ENCODE results near the gene TUBGCP4. TPM values are rescaled to one million over a fixed set of nuclear protein-coding genes. Genes with fewer than 3 reads are reported as not detected.
"Not testable (repeated sequence)": the region's sequence is repeated elsewhere in the genome, so short reads cannot be mapped to it uniquely, and the experiment has no call there.

Gene TUBGCP4
- total RNA-seq, 1 experiment from 2014 or later: 31.9 TPM

DNA sequence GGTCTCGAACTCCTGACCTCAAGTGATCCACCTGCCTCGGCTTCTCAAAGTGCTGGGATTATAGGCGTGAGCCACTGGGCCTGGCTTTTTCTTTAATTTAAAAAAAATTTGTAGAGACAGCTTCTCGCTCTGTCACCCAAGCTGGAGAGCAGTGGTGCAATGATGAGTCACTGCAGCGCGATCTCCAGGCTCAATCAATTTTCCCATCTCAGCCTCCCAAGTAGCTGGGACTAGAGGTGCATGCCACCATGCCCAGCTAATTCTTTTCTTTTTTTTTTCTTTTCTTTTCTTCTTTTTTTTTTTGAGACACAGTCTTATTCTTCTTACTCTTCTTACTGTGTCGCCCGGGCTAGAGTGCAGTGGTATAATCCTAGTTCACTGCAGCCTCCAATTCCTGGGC is 19.8 kb downstream of the TUBGCP4 start:
- Histone ChIP-seq H3K27me3 (ENCODE audit: control insufficient read depth, insufficient read depth, low read length) (no peaks in the 10 kb centered on the region), H3K4me1 (ENCODE audit: control insufficient read depth, insufficient read depth, low read length) (no peaks in the 10 kb centered on the region), H3K27ac (ENCODE audit: low read length) (no peak overlapping the region), H3K4me3 (ENCODE audit: low read depth in 2 of 2, low read length in 2 of 2) (no peak overlapping the region), H3K9me3 (ENCODE audit: control insufficient read depth, insufficient read depth, low read depth, low read length) (no peaks in the 10 kb centered on the region), H3K36me3 (ENCODE audit: control insufficient read depth, insufficient read depth, low read length) (peaks cover 11% of the 10 kb centered on the region)
- ChIA-PET CTCF (interaction anchor here (0.6 to 0.7 kb wide), 2 partner anchors 15 to 165 kb away, joined by 4 to 6 read pairs; no protein-coding TSS in a partner anchor), POLR2A (no interaction called here)
- in situ Hi-C loops (cut with HindIII; ENCODE audit: low pct_unique_long_range_greater_than_20kb, low sequenced_read_pairs) (no loop called here), intact Hi-C loops (cut with micrococcal nuclease; ENCODE audit: unreplicated experiment) (no loop called here)
- TF ChIP-seq SIN3A (IDR thresholded peaks at IDR 0.05; ENCODE audit: borderline replicate concordance, insufficient read depth, low read depth, low read length): no peak
- TF ChIP-seq POLR2AphosphoS5 (IDR thresholded peaks at IDR 0.05; ENCODE audit: low read depth, low read length): no peak
- TF ChIP-seq, protein P1, sequence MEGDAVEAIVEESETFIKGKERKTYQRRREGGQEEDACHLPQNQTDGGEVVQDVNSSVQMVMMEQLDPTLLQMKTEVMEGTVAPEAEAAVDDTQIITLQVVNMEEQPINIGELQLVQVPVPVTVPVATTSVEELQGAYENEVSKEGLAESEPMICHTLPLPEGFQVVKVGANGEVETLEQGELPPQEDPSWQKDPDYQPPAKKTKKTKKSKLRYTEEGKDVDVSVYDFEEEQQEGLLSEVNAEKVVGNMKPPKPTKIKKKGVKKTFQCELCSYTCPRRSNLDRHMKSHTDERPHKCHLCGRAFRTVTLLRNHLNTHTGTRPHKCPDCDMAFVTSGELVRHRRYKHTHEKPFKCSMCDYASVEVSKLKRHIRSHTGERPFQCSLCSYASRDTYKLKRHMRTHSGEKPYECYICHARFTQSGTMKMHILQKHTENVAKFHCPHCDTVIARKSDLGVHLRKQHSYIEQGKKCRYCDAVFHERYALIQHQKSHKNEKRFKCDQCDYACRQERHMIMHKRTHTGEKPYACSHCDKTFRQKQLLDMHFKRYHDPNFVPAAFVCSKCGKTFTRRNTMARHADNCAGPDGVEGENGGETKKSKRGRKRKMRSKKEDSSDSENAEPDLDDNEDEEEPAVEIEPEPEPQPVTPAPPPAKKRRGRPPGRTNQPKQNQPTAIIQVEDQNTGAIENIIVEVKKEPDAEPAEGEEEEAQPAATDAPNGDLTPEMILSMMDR (IDR thresholded peaks at IDR 0.05): no peak
- TF ChIP-seq, protein P2, sequence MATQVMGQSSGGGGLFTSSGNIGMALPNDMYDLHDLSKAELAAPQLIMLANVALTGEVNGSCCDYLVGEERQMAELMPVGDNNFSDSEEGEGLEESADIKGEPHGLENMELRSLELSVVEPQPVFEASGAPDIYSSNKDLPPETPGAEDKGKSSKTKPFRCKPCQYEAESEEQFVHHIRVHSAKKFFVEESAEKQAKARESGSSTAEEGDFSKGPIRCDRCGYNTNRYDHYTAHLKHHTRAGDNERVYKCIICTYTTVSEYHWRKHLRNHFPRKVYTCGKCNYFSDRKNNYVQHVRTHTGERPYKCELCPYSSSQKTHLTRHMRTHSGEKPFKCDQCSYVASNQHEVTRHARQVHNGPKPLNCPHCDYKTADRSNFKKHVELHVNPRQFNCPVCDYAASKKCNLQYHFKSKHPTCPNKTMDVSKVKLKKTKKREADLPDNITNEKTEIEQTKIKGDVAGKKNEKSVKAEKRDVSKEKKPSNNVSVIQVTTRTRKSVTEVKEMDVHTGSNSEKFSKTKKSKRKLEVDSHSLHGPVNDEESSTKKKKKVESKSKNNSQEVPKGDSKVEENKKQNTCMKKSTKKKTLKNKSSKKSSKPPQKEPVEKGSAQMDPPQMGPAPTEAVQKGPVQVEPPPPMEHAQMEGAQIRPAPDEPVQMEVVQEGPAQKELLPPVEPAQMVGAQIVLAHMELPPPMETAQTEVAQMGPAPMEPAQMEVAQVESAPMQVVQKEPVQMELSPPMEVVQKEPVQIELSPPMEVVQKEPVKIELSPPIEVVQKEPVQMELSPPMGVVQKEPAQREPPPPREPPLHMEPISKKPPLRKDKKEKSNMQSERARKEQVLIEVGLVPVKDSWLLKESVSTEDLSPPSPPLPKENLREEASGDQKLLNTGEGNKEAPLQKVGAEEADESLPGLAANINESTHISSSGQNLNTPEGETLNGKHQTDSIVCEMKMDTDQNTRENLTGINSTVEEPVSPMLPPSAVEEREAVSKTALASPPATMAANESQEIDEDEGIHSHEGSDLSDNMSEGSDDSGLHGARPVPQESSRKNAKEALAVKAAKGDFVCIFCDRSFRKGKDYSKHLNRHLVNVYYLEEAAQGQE (IDR thresholded peaks at IDR 0.05; ENCODE audit: insufficient read depth in 1 of 2, low read depth in 2 of 2, low read length in 1 of 2): no peak
- no peak for TF ChIP-seq TCF7L2 (IDR thresholded peaks at IDR 0.05; ENCODE audit: low read depth, low read length)
- DNase-seq (ENCODE audit: low read depth, low spot score) (no peak), ATAC-seq (no peak)
- no TSS peak for BruUV-seq (replicated peaks)

DNA sequence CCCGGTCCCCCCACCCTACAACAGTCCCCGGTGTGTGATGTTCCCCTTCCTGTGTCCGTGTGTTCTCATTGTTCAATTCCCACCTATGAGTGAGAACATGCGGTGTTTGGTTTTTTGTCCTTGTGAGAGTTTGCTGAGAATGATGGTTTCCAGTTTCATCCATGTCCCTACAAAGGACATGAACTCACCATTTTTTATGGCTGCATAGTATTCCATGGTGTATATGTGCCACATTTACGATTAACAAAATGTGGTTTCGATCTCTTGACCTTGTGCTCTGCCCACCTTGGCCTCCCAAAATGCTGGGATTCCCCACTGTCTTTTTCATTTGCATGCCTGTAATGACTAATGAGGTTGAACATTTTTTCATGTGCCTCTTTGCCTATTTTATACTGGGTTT is 22.7 kb downstream of the TUBGCP4 start:
- intact Hi-C loops (cut with micrococcal nuclease; ENCODE audit: unreplicated experiment); POLR2A ChIA-PET; H3K4me1 ChIP-seq (ENCODE audit: control insufficient read depth, insufficient read depth, low read length); DNase-seq (ENCODE audit: low read depth, low spot score); ATAC-seq; H3K9me3 ChIP-seq (ENCODE audit: control insufficient read depth, insufficient read depth, low read depth, low read length); BruUV-seq (replicated peaks); in situ Hi-C loops (cut with HindIII; ENCODE audit: low pct_unique_long_range_greater_than_20kb, low sequenced_read_pairs); H3K27ac ChIP-seq (ENCODE audit: low read length); CTCF ChIA-PET; H3K27me3 ChIP-seq (ENCODE audit: control insufficient read depth, insufficient read depth, low read length); H3K4me3 ChIP-seq (ENCODE audit: low read depth in 2 of 2, low read length in 2 of 2): not testable (repeated sequence)
- H3K36me3 ChIP-seq (ENCODE audit: control insufficient read depth, insufficient read depth, low read length): peaks cover 10% of the 10 kb centered on the region

DNA sequence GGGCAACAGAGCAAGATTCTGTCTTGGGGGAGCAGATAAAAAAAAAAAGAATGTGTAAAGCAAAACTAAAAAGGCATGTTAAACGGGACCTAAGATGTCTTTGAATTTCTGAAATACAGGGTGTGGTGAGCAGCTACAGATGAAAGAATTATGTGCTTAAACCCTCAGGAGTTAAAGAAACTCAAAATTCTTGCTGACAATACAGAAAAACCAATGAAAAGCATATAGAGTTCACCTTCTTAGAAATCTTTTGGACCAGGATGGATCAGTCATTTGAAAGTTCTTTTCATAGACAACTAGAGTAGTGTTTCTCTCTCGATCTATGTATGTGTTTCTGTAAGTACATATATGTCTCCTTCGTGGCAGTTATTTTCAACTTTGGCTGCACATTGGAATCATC is 31.4 kb downstream of the TUBGCP4 start:
- no peaks in the 10 kb centered on the region for H3K27me3 ChIP-seq (ENCODE audit: control insufficient read depth, insufficient read depth, low read length)
- no peak overlapping the region for H3K27ac ChIP-seq (ENCODE audit: low read length)
- ChIA-PET POLR2A (no interaction called here), CTCF (no interaction called here)
- H3K4me1 ChIP-seq (ENCODE audit: control insufficient read depth, insufficient read depth, low read length): no peaks in the 10 kb centered on the region
- ATAC-seq (no peak), DNase-seq (ENCODE audit: low read depth, low spot score) (no peak)
- intact Hi-C loops (cut with micrococcal nuclease; ENCODE audit: unreplicated experiment) (no loop called here), in situ Hi-C loops (cut with HindIII; ENCODE audit: low pct_unique_long_range_greater_than_20kb, low sequenced_read_pairs) (no loop called here)
- H3K9me3 ChIP-seq (ENCODE audit: control insufficient read depth, insufficient read depth, low read depth, low read length): no peaks in the 10 kb centered on the region
- H3K36me3 ChIP-seq (ENCODE audit: control insufficient read depth, insufficient read depth, low read length): peaks cover 36% of the 10 kb centered on the region
- H3K4me3 ChIP-seq (ENCODE audit: low read depth in 2 of 2, low read length in 2 of 2): no peak overlapping the region
- TSS peak; percentile 27 for BruUV-seq (replicated peaks)
- no peak for TF ChIP-seq SIN3A (IDR thresholded peaks at IDR 0.05; ENCODE audit: borderline replicate concordance, insufficient read depth, low read depth, low read length)
- no peak for TF ChIP-seq TCF7L2 (IDR thresholded peaks at IDR 0.05; ENCODE audit: low read depth, low read length)
- TF ChIP-seq, protein P1 (IDR thresholded peaks at IDR 0.05): no peak
- TF ChIP-seq, protein P2 (IDR thresholded peaks at IDR 0.05; ENCODE audit: insufficient read depth in 1 of 2, low read depth in 2 of 2, low read length in 1 of 2): no peak
- no peak for TF ChIP-seq POLR2AphosphoS5 (IDR thresholded peaks at IDR 0.05; ENCODE audit: low read depth, low read length)

Data from Panc1 (cell line).